H1 (cell line): Measurements from ENCODE around the gene C1QTNF7.

Experiments
- CTCF ChIP-seq, 3 experiments: IDR thresholded peaks; 1 replicate in 2 of 3; 2 replicates in 1 of 3; pipeline versions ENCODE4 v1.5.1 to v1.6.1; 2011; ENCODE audit warnings: low read length in 3 of 3, mild to moderate bottlenecking in 3 of 3, inconsistent platforms in 2 of 3, low read depth in 1 of 3, moderate library complexity in 1 of 3; ENCODE audit not compliant: insufficient read depth in 1 of 3; ENCODE audit errors: control extremely low read depth in 1 of 3
- MAFK ChIP-seq: IDR thresholded peaks from 2 replicates; pipeline ENCODE4 v1.6.1; 2012; ENCODE audit warnings: low read depth, mild to moderate bottlenecking, improper control_type of control experiment, low read length
- SUZ12 ChIP-seq: fragments of 200-600 bp; sonication (generic); IDR thresholded peaks from 2 replicates; pipeline ENCODE4 v1.6.1; 2012; ENCODE audit warnings: mild to moderate bottlenecking, inconsistent platforms, low read length, moderate library complexity, mixed read lengths
- TAF1 ChIP-seq: IDR thresholded peaks from 2 replicates; pipeline ENCODE4 v1.6.1; 2011; ENCODE audit warnings: mild to moderate bottlenecking, low read depth, low read length

- TF ChIP-seq CTCF (IDR thresholded peaks at IDR 0.05; ENCODE audit: control extremely low read depth in 1 of 3, insufficient read depth in 1 of 3, low read depth in 1 of 3, low read length in 3 of 3), result no peak
- no peak for TF ChIP-seq TAF1
- no peak for TF ChIP-seq MAFK
- no peak for TF ChIP-seq SUZ12
Measured at GRCh38 chr4:15444879-15445547, 17.2 kb downstream of the C1QTNF7 start.
